T-helper 2 cell (primary cell): ENCODE measurements around the gene MKS1.
A peak's percentile ranks its signal among the peaks of the same experiment; 100 is the strongest.

Source experiments
- DNase-seq, 5 experiments: peaks; one replicate each; pipeline versions ENCODE4 v3.0.0 to v3.0.0-alpha.2; 2012 to 2022

MKS1 gene

DNA sequence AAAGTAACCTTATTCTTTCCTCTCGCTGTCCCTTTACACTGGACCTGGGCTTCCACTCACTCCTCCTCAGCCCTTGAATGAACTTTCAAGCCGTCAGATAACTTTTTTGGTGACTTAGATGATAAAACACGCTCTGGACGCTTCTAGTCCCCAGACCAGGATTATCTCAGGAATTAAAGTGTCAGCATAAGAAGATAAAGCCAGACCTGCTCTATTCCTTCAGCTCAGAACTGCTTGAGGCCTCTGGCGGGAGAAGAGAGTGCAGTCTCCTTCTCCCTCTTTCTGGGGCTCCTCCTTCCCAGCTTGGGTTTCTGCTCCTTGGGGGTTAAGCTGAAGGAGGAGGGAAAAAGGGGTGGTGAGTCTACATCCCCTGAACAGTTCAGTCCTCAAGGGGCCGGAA lies 25.9 kb upstream of the MKS1 start:
- no peak for DNase-seq

DNA sequence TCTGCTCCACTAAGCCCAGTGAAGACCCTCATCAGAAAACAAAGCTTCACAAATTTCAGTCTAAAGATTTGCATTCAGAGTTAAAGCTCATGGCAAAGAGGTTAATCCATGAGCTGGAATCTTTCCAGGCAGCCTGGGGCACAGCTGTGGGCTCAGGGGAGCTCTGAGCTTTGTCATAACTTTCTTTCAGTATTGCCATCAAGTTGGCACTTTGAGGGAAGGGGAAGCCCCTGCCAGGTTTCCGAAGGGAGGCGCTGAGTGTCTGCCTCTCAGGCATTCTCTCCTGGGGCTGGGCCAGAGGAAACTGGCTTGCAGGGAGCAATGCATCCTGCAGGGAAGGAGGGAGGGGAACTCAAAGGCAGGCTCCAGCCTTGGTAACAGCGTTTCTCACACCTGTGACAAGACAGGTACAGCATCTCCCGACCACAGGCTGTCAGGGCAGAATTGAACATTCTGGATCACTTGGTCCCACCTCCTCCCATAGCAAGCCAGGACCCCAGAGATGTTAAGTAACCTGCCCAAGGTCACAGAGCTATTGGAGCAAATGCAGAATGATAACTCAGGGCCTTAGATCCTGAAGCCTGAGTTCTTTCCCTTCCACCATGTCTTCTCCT lies 23.2 kb upstream of the MKS1 start:
- DNase-seq, result peak in 1 of 5 experiments; percentile 42

DNA sequence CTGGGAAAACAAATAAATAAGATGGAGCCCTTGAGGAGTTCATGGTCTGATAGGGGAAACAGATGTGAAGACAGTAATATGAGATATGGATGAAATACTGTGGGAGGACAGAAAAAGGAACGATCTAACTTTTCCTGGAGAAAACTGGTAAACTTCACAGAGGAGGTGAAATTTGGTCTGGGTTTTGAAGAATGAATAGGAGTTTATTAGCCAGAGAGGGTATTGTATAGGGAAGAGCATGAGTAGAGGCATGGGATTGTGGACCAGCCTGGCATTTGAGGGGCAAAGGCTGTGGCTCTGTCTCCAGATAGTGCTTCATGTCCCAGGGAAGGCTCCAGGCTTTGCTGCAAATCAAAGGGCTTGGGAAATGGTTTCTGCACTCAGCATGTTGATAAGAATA lies 20.9 kb upstream of the MKS1 start:
- no peak for DNase-seq

DNA sequence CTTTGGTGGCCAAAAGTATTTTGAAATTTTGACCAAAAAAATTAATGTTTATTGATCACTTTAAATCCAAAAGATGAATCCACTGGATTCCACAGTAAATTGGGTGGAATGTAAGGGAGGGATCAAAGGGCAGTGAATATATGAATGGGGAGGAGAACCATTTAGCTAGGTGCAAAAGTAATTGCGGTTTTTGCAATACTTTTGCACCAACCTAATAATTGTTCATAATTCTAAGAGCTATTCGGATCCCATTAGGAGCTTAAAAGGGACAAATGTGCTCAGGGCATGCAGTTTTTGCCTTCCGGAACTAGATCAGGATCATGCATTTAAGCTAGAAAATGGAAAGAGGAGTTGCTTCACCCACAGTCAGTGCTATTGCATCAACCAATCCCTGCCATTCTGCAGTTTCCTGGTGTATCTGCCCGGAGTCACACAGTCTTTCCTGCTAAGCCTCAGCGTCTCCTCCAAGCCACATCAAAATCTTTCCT lies 19.1 kb upstream of the MKS1 start, which contains the start of gene LPO:
TSS of gene LPO (plus strand) at position 438 of the 488 bp plus-strand sequence. CDS start 4,396 bp downstream, outside the sequence.
- no peak for DNase-seq

DNA sequence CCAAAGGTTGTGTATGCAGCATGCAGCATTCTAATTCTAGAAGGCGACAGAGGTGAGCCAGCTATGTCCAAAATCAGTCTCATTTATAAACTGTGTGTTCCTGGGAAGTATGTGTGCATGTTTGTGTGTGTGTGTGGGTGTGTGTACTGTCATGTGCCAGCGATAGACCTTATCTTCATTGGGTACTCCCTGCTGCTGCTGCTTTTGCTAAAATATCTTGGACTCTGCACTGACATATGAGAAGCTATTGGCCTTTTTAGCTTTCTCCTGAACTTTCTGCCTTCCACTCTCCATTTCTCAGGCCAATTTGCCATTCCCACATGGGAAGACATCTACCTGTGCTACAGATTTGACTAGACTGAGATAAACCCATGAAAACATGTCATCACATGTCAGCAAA lies 17.3 kb upstream of the MKS1 start:
- no peak for DNase-seq

DNA sequence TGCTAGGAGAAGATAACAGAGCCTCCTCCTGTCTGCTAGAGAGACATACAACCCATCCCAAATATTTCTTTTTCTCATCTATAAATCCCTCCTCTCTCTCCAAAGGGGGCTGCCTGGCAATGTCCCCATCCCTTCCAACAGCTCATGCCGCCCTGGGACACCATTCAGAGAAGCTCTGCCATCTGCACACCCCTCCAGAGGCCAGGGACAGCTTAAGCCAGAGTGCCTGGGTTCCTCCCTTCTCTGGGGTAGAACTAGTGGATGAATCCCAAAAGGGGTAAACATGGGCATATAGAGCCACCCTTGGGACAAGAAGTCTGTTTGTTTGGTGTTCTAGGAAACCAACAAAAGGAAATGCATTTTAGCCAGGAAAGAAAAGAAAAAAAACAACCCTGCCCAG lies 16.8 kb upstream of the MKS1 start:
- no peak for DNase-seq

DNA sequence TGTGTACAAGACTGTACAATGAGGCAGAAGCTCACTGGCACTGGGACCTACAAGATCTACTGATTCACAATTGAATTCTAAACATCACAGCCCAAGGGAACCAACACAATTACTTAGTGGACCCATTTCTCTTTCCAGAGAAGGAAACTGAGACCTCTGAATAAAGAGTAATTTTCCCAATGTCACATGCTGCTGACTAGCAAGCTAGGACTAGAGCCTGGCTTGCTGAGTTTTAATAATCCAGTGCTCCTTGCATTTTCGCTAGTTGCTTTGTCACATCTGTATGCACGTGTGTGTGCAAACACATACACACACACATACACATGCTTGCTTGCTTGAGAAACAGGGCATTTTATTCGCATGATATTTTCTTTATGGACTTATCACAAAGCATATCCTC lies 15.5 kb upstream of the MKS1 start:
- DNase-seq, result no peak

DNA sequence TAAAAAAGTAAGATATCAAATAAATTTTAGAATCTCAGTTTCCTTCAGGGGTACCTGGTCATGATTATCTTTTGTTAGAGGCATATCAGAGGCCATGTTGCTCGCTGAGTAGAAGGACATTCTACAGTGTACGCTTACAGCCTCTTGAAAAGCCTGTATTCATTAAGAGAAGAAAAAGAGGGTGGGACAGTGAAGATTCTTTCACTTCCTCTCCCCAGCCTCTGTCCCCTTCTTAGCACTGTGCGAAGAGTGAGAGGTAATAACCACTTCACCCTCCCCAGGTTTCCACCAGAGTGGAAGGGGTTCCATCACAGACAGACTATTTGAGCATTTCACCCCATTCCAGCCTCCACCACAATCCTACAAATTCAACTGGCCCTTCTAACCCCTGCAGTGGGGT lies 14.5 kb upstream of the MKS1 start:
- DNase-seq, result no peak

DNA sequence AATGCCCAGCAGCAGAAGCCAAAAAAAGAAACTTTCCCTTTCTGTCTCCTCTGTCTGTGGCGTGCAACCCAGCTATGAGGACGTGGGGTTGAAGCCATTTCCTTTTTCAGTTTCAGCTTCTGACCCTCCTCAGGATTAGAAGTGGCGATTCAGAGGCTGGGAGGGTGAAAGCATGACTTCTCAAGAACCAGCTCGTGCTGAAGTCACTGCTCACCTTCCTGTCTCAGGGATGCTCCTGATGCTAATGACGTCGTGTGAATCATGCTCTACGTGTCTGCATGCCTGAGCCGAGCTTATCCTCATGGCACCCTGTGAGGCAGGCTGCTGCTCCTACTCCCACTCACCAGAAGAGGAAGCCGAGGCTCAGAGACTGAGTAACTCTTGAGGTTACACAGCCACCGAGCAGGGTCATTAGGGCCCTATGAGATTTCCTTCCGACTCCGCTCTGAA lies 13.7 kb upstream of the MKS1 start:
- DNase-seq, result no peak

DNA sequence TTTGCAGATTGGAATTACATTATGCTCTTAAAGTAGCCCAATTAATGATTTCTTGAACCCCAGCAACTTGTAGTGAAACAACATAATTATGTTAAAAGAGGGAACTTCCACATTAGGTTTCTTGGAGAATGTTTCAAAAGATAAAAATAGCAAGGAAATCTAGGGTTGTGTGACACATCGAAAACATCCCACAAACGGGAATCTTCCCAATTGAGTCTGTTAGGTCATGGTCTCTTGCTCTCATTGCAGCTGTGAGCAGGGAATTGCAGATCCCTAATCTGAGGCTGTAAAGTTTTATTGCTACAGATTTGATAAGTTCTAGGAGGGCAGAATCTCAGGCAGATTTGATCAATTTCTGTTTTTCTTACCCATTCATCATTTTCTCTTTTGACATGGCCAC lies 12.6 kb upstream of the MKS1 start:
- no peak for DNase-seq

DNA sequence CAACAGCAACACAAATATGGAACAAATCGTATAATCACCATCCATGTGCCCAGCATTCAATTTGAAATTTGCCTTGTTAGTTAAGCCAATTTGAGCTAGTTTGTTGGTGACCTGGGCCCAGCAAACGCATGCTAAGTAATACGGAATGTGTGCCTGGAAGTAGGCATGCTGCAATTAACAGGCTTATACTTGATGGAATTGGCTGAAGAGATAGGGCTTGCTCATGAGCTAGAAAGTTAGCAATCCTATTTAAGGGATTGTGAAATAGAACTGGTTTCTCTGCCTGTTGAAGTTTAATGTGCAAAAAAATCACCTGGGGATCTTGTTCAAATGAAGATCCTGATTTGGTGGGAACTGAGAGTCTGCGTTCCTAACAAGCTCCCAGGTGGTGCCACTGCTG lies 10.8 kb upstream of the MKS1 start:
- DNase-seq, result no peak

DNA sequence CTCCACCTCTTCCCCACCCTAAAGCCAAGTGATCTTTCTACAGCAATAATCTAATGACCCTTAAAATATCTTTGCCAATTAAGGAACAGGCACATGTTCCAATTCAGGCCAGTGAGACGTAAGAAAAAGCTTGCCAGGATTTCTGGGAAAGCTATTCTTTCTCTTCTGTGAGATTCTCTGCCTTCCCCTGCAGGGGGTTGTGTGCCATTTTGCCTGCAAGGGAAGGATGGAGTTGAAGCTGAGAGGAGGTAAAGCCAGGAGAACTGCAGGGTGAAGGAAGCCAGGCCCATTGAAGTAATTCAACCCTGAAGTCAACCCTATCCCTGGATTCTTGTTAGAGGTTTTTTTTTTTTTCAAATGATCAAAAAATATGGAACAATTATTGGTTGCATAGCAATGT lies 10.3 kb upstream of the MKS1 start:
- no peak for DNase-seq

DNA sequence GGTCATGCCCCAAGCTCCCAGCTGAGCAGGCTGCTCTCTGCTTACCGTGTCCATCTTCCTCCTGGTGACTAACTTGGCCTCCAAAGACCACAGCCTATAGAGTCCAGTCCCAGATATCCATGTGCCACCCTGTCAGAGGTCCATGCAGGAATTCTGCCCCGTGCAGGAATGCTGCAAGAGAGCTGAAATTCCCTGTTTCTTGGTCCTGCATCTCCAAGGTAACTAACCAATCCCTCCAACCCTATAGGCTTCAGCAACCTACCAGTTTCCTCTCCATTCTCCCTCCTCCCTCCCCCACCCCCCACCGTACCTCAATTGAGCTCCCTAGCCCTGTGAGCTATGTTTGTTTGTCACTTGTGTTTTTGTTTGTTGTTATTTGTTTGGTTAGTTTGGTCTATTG lies 9.6 kb upstream of the MKS1 start:
- DNase-seq, result no peak

DNA sequence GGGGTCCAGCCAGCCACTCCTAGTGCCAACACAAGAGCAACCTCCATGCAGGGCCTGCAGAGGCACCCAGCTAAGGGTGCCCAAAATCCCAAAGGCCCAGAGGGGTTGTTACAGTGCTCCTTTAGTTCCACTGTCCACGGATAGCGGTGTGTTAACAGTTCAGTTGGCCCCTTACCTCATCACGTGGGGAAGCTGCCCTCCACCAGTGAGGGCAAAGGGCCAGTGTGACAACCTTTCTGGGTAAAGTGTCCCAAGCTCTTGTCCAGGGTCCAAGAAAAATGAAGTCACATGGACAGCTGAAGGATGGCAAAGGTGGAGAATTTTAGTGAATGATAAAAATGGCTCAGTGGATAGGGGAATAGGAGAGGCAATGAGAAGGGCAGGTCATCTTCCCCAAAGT lies 8.7 kb upstream of the MKS1 start:
- DNase-seq, result no peak

DNA sequence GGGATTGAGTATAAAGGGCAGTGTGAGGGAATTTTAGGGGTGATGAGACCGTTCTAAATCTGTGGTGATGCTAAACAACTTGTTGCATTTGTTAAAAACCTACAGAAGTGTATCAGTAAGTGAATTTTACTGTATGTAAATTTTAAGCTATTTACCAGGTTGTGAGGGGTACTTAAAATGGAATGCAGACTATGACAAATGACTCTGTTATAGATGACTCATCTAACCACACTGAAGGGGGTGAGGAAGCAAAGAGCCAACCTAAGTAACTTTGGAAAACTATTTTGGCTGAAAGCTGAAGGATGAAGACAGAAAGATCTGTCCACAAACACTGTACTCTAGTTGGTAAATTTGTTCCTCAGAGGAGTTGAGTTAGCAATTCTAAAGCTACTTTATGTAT lies 5.3 kb upstream of the MKS1 start:
- no peak for DNase-seq

DNA sequence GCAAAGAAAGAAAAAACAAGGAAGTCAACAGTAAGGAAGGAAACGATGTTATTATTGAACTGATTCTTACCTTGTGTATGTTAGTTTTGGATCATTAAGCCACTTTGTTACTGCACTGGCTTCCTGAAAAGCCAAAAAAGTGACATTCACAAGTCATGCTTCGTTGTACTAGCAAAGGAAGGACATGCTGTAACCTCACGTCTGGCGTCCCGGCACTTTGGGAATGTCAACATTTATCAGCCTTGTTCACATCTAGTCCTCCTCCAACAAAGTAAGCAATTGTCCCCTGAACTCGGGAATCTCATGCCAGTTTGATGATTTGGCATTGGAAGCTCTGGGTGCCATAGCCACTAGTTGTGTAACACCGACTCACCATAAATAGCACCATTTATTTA lies 731 bp upstream of the MKS1 start:
- no peak for DNase-seq

DNA sequence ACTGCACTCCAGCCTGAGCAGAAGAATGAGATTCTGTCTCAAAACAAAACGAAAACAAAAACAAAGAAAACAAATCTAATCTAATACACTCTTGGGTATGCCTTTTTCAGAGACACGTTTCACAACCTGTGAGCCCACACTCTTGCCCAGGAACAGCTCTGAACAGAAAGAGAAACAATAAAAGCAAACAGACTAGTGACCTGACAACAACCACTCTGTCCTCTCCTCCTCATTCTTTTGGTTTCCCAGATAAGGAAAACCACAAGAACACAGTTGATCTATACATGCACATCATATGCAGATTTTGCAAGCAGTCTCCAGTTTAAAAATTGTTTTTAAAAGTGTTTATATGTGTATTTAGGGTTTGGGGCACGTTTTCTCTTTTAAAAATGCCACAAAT lies 1.3 kb downstream of the MKS1 start:
- DNase-seq, result peak in 1 of 5 experiments; percentile 41

DNA sequence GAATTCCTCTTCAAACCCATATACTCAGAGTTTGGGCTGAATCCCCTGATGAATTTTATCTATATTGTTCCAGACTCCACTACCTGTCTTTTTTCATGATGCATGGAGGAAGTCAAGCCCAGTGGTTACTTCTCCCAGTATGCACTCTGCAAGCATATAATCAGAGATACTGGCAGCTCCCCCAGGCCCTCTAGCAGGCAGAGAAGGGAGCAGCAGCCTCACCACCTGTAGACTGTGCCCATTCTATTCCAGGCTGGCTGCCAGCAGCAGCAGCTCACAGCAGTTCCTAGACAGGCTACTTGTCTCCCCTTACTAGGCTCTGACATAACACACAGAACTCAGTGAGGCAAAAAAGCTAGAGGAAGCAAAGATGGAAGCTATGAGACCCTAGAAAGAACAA lies 3.4 kb downstream of the MKS1 start:
- DNase-seq, result peak in 1 of 5 experiments; percentile 51

DNA sequence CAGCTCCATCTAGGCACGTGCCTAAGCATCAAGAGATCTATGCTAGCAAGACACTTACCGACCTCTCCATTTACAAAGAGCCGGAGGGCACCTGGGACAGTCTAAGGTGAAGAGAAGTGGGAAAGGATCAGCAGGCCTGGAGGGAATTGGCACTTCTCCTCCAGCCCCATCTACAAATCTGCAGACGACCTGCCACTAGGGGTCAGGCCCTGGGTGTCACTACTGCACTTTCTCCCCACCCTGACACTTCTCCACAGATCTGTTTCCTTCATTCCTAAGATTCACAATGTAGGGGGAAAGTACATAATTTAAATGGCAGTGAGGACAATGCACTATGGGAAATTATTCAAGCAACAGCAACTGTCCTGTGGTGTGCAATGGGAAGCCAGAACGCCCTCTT lies 8.1 kb downstream of the MKS1 start:
- DNase-seq, result no peak

DNA sequence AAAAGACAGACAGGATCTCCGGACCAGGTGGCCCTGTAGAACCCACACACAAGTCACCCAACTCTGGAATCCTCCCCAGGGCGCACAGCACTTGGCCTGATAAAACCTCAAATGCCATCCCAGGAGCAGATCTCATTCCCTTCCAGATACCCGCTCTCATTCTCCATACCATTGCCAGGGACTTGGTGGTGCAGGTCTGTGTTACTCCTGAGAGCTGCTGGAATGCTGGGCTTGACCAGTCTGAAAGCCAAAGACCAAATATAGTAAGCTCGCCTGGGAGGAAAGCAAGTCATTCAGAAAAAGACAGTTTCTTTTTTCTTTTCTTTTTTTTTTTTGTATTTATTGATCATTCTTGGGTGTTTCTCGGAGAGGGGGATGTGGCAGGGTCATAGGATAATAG lies 10.7 kb downstream of the MKS1 start:
- DNase-seq, result no peak

DNA sequence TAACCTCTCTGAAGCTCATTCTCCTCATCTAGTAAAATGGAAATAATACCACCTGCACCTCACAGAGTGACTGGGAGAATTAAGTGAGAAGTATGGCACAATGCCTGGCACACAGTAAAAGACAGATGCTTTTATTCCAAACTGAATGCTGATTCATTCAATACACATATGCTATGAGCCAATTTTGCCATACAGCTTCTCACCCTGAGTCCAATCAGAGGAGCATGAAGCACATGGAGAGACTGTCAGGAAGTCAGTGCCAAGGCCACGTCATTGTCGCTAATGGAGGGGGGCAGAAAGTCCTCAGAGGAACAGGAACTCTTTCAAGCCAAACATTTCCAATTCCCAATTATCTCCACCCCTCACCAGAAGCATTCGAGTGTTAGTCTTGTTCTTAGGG lies 11.6 kb downstream of the MKS1 start:
- DNase-seq, result no peak

DNA sequence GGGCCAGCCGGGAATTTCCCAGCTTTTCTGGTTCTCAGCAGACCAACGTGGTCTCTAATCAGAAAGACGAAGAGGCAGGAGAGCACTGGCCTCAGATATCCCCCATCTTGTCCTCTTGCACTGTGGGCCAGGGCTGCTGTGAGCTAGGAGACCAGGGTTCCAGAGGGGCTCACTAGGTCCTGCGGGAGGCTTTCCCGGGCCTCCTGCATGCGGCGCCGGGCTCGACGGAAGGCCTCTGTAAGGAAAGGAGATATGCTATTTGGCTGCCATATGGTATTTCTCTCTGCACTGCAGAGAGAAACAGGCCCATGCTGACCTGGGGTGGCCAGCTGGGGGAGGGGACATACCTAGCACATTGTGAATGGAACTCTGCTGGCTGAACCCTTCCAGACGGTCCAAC lies 13.1 kb downstream of the MKS1 start:
- DNase-seq, result no peak

DNA sequence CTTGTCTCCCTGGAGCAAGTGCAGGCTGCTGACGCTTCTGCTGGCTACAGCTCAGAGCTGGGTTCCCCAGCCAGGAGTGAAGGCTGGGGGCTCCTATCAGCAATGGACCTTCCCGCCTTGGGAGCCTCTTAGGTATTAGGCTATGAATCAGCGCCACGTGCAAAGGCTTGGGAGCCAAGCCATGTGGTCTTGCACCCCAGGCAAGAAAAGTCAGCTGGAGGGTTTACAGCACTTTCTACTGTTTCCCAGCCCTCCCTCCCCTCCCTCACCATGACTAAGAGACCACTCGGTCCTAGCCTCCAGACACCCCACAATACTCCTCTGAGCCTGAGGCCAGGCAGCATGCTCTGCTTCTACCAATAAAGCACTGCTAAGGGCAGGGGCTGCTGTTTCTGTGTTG lies 14.3 kb downstream of the MKS1 start:
- no peak for DNase-seq

DNA sequence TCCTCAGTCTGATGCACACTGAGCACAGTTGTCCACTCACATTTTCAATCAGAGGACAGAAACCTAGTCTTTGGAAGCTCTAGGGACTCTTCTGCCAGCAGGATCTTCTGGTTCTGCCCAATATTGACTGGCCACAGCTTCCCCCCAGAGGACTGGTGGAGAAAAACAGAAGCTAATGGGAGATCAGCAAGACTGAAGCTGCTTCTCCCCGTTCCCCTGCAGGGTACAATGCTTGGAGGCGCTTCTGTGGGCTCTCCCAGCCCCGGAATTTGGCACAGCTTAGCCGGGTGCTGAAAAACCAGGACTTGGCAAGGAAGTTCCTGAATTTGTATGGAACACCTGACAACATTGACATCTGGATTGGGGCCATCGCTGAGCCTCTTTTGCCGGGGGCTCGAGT lies 16.2 kb downstream of the MKS1 start:
- DNase-seq, result no peak

DNA sequence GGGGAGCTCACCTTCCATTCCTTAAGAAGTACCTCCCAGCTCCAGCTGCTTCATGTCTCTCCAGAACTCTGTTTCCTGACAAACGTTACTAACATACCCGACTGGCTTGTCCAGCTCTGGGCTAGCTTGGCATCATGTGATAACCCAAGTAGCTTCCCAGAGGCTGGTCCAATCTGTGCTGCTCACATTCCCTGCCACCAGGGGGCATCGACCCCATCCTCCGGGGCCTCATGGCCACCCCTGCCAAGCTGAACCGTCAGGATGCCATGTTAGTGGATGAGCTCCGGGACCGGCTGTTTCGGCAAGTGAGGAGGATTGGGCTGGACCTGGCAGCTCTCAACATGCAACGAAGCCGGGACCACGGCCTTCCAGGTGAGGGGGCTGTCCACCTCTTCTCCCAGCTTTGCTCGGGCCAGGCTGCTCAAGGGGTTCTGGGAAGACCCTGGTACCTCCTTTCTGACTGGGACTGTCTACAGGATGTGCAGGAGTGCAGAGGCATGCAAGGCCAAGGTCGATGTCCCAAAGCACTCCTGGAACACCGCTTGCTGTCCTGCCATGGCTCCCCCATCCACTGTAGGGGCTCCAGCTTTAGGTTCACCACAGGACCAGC lies 18.9 kb downstream of the MKS1 start:
- DNase-seq, result peak in 4 of 5 experiments; percentile 23 to 53 (median 40)
